Measurements from ENCODE around the gene PRLH.

Gene PRLH

GRCh38 chr2:237540223-237540775, 26.1 kb upstream of the PRLH start:
- DNase-seq, result no peak

GRCh38 chr2:237540823-237541222, 25.6 kb upstream of the PRLH start:
- DNase-seq, result no peak

- no peak for DNase-seq
Observed at GRCh38 chr2:237541243-237541642, 25.1 kb upstream of the PRLH start.

- DNase-seq, result no peak
Observed at GRCh38 chr2:237542001-237542704, 24.2 kb upstream of the PRLH start.

GRCh38 chr2:237546040-237546875, 20.1 kb upstream of the PRLH start:
- DNase-seq, result no peak

- no peak for DNase-seq
Observed at GRCh38 chr2:237546876-237547395, 19.4 kb upstream of the PRLH start.

GRCh38 chr2:237547841-237548416, 18.4 kb upstream of the PRLH start:
- DNase-seq, result no peak

GRCh38 chr2:237549216-237549615, 17.2 kb upstream of the PRLH start:
- no peak for DNase-seq

- DNase-seq, result no peak
Observed at GRCh38 chr2:237549643-237550415, 16.5 kb upstream of the PRLH start.

GRCh38 chr2:237551071-237551574, 15.3 kb upstream of the PRLH start:
- no peak for DNase-seq

- DNase-seq, result no peak
Observed at GRCh38 chr2:237552908-237553307, 13.5 kb upstream of the PRLH start.

GRCh38 chr2:237553948-237554347, 12.4 kb upstream of the PRLH start:
- DNase-seq, result no peak

GRCh38 chr2:237555560-237555959, 10.8 kb upstream of the PRLH start:
- no peak for DNase-seq

- DNase-seq, result peak in 2 of 5 experiments; percentile 13 to 86
Observed at GRCh38 chr2:237556773-237557632, 9.4 kb upstream of the PRLH start.

- DNase-seq, result no peak
Observed at GRCh38 chr2:237557633-237558015, 8.8 kb upstream of the PRLH start.

GRCh38 chr2:237558961-237559641, 7.3 kb upstream of the PRLH start:
- no peak for DNase-seq

- DNase-seq, result no peak
Observed at GRCh38 chr2:237561221-237561620, 5.2 kb upstream of the PRLH start.

- no peak for DNase-seq
Observed at GRCh38 chr2:237563816-237564215, 2.6 kb upstream of the PRLH start.

GRCh38 chr2:237564526-237565131, 1.7 kb upstream of the PRLH start:
- no peak for DNase-seq

GRCh38 chr2:237565974-237566373, 400 bp upstream of the PRLH start:
- DNase-seq, result no peak

Data from T-helper 2 cell (primary cell).